ENCODE data around the gene HCN4.

Gene HCN4

GRCh38 chr15:73345658-73346057 is 23.1 kb downstream of the HCN4 start:
- Mint-ChIP-seq H3K9me3 (peaks cover 10% of the 10 kb centered on the region), H3K4me1 (ENCODE audit: low read depth) (no peaks in the 10 kb centered on the region), H3K27ac (no peak overlapping the region), H3K36me3 (ENCODE audit: low read depth) (no peaks in the 10 kb centered on the region), H3K4me3 (no peak overlapping the region), H3K27me3 (ENCODE audit: low read depth) (no peaks in the 10 kb centered on the region)

- Mint-ChIP-seq H3K36me3 (ENCODE audit: low read depth) (no peaks in the 10 kb centered on the region), H3K4me1 (ENCODE audit: low read depth) (no peaks in the 10 kb centered on the region)
These were observed 24.7 kb downstream of the HCN4 start for GRCh38 chr15:73344056-73344455.

GRCh38 chr15:73341886-73342600 is 26.7 kb downstream of the HCN4 start:
- no peak overlapping the region for H3K4me3 Mint-ChIP-seq
- H3K36me3 Mint-ChIP-seq (ENCODE audit: low read depth) = no peaks in the 10 kb centered on the region
- no peak overlapping the region for H3K27ac Mint-ChIP-seq
- no peaks in the 10 kb centered on the region for H3K27me3 Mint-ChIP-seq (ENCODE audit: low read depth)
- H3K4me1 Mint-ChIP-seq (ENCODE audit: low read depth) = no peaks in the 10 kb centered on the region
- H3K9me3 Mint-ChIP-seq = peaks cover 10% of the 10 kb centered on the region

More at GRCh38 chr15:73344056-73344455, 24.7 kb downstream of the HCN4 start:
- Mint-ChIP-seq H3K27ac (no peak overlapping the region), H3K4me3 (no peak overlapping the region), H3K27me3 (ENCODE audit: low read depth) (no peaks in the 10 kb centered on the region), H3K9me3 (peaks cover 10% of the 10 kb centered on the region)

- Mint-ChIP-seq H3K27me3 (ENCODE audit: low read depth) (no peaks in the 10 kb centered on the region), H3K4me1 (ENCODE audit: low read depth) (no peaks in the 10 kb centered on the region), H3K36me3 (ENCODE audit: low read depth) (no peaks in the 10 kb centered on the region), H3K9me3 (peaks cover 10% of the 10 kb centered on the region), H3K27ac (no peak overlapping the region), H3K4me3 (no peak overlapping the region)
These were observed 28.1 kb downstream of the HCN4 start for GRCh38 chr15:73340502-73341192.

- no peaks in the 10 kb centered on the region for H3K27me3 Mint-ChIP-seq (ENCODE audit: low read depth)
- peaks cover 10% of the 10 kb centered on the region for H3K9me3 Mint-ChIP-seq
- no peaks in the 10 kb centered on the region for H3K36me3 Mint-ChIP-seq (ENCODE audit: low read depth)
- H3K4me3 Mint-ChIP-seq = no peak overlapping the region
- H3K27ac Mint-ChIP-seq = no peak overlapping the region
- no peaks in the 10 kb centered on the region for H3K4me1 Mint-ChIP-seq (ENCODE audit: low read depth)
These were observed 30.0 kb downstream of the HCN4 start for GRCh38 chr15:73338606-73339374.

GRCh38 chr15:73338058-73338457 is 30.7 kb downstream of the HCN4 start:
- no peaks in the 10 kb centered on the region for H3K4me1 Mint-ChIP-seq (ENCODE audit: low read depth)

GRCh38 chr15:73337187-73337586 is 31.6 kb downstream of the HCN4 start:
- no peaks in the 10 kb centered on the region for H3K4me1 Mint-ChIP-seq (ENCODE audit: low read depth)
- no peaks in the 10 kb centered on the region for H3K9me3 Mint-ChIP-seq
- no peaks in the 10 kb centered on the region for H3K27me3 Mint-ChIP-seq (ENCODE audit: low read depth)
- H3K4me3 Mint-ChIP-seq = no peak overlapping the region
- no peaks in the 10 kb centered on the region for H3K36me3 Mint-ChIP-seq (ENCODE audit: low read depth)
- no peak overlapping the region for H3K27ac Mint-ChIP-seq

More at GRCh38 chr15:73338058-73338457, 30.7 kb downstream of the HCN4 start:
- H3K27ac Mint-ChIP-seq = no peak overlapping the region
- H3K27me3 Mint-ChIP-seq (ENCODE audit: low read depth) = no peaks in the 10 kb centered on the region
- peaks cover 5% of the 10 kb centered on the region for H3K9me3 Mint-ChIP-seq
- H3K36me3 Mint-ChIP-seq (ENCODE audit: low read depth) = no peaks in the 10 kb centered on the region
- no peak overlapping the region for H3K4me3 Mint-ChIP-seq

GRCh38 chr15:73336756-73337155 is 32.0 kb downstream of the HCN4 start:
- Mint-ChIP-seq H3K4me3 (no peak overlapping the region), H3K4me1 (ENCODE audit: low read depth) (no peaks in the 10 kb centered on the region), H3K27me3 (ENCODE audit: low read depth) (no peaks in the 10 kb centered on the region), H3K27ac (no peak overlapping the region), H3K9me3 (no peaks in the 10 kb centered on the region), H3K36me3 (ENCODE audit: low read depth) (no peaks in the 10 kb centered on the region)

- Mint-ChIP-seq H3K9me3 (no peaks in the 10 kb centered on the region), H3K36me3 (ENCODE audit: low read depth) (no peaks in the 10 kb centered on the region), H3K4me1 (ENCODE audit: low read depth) (no peaks in the 10 kb centered on the region), H3K4me3 (no peak overlapping the region), H3K27me3 (ENCODE audit: low read depth) (no peaks in the 10 kb centered on the region), H3K27ac (no peak overlapping the region)
These were observed 33.3 kb downstream of the HCN4 start for GRCh38 chr15:73335471-73335870.

- Mint-ChIP-seq H3K9me3 (no peaks in the 10 kb centered on the region), H3K36me3 (ENCODE audit: low read depth) (no peaks in the 10 kb centered on the region), H3K4me1 (ENCODE audit: low read depth) (no peaks in the 10 kb centered on the region), H3K27me3 (ENCODE audit: low read depth) (no peaks in the 10 kb centered on the region), H3K27ac (no peak overlapping the region), H3K4me3 (no peak overlapping the region)
These were observed 33.7 kb downstream of the HCN4 start for GRCh38 chr15:73335026-73335425.

GRCh38 chr15:73334086-73334485 is 34.7 kb downstream of the HCN4 start:
- no peaks in the 10 kb centered on the region for H3K36me3 Mint-ChIP-seq (ENCODE audit: low read depth)
- H3K4me1 Mint-ChIP-seq (ENCODE audit: low read depth) = no peaks in the 10 kb centered on the region
- H3K4me3 Mint-ChIP-seq = no peak overlapping the region
- H3K27ac Mint-ChIP-seq = no peak overlapping the region
- no peaks in the 10 kb centered on the region for H3K9me3 Mint-ChIP-seq
- H3K27me3 Mint-ChIP-seq (ENCODE audit: low read depth) = no peaks in the 10 kb centered on the region

GRCh38 chr15:73333001-73333400 is 35.8 kb downstream of the HCN4 start:
- Mint-ChIP-seq H3K9me3 (no peaks in the 10 kb centered on the region), H3K36me3 (ENCODE audit: low read depth) (no peaks in the 10 kb centered on the region), H3K4me3 (no peak overlapping the region), H3K27me3 (ENCODE audit: low read depth) (no peaks in the 10 kb centered on the region), H3K27ac (no peak overlapping the region), H3K4me1 (ENCODE audit: low read depth) (no peaks in the 10 kb centered on the region)

GRCh38 chr15:73331991-73332925 is 36.5 kb downstream of the HCN4 start:
- Mint-ChIP-seq H3K9me3 (no peaks in the 10 kb centered on the region), H3K27me3 (ENCODE audit: low read depth) (peaks cover 6% of the 10 kb centered on the region), H3K27ac (no peak overlapping the region), H3K4me1 (ENCODE audit: low read depth) (no peaks in the 10 kb centered on the region), H3K36me3 (ENCODE audit: low read depth) (no peaks in the 10 kb centered on the region), H3K4me3 (no peak overlapping the region)

GRCh38 chr15:73331501-73331900 is 37.3 kb downstream of the HCN4 start:
- no peaks in the 10 kb centered on the region for H3K4me1 Mint-ChIP-seq (ENCODE audit: low read depth)
- peaks cover 6% of the 10 kb centered on the region for H3K27me3 Mint-ChIP-seq (ENCODE audit: low read depth)
- no peaks in the 10 kb centered on the region for H3K9me3 Mint-ChIP-seq
- no peak overlapping the region for H3K27ac Mint-ChIP-seq
- no peak overlapping the region for H3K4me3 Mint-ChIP-seq
- no peaks in the 10 kb centered on the region for H3K36me3 Mint-ChIP-seq (ENCODE audit: low read depth)

All from T-helper 1 cell treated with Interleukin-12 subunit alpha and Interleukin-12 subunit beta and Interleukin-4 antibody, amounts not matched to agents 30 μg/mL and 1 μg/mL, for 36 hours (primary cell).